Stimulated activated CD4-positive, alpha-beta T cell treated with anti-CD3 and anti-CD28 coated beads, TNF-alpha, amount 100 ng/mL, for 24 hours (primary cell): ENCODE results near the gene MTTP.
A peak's percentile ranks its signal among the peaks of the same experiment; 100 is the strongest.
"Not testable (repeated sequence)": the region's sequence is repeated elsewhere in the genome, so short reads cannot be mapped to it uniquely, and the experiment has no call there.

Experiments used
- DNase-seq, 3 experiments: peaks; one replicate each; pipeline ENCODE4 v3.0.0-alpha.2; 2020; ENCODE audit warnings: low read depth in 3 of 3

Gene MTTP

DNA sequence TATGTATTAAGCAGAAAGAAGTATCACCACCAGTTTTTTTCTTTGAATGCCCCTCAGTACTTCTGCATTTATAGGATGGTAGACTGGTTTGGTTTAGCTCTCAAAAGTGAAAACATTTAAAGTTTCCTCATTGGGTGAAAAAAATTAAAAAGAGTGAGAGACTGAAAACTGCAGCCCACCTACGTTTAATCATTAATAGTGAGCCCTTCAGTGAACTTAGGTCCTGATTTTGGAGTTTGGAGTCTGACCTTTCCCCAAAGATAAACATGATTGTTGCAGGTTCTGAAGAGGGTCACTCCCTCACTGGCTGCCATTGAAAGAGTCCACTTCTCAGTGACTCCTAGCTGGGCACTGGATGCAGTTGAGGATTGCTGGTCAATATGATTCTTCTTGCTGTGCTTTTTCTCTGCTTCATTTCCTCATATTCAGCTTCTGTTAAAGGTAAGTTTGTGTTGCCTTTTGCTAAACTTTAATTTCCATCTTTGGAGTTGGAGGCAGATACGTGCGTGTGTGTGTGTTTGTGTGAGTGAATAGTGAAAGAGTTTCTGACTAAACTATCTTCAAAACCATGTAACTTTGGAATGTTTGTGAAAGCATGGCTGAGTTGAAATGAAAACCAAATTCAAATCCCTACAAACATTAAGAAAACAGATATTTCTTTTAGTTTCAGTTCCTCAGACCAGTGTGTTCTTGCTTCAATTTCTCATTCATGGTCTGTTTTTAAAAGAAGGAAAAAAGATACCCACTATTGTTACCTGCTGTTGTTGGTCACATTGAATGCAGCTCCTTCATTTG, at the start of gene MTTP:
MTTP (plus strand) TSS at position 295 of the 795 bp plus-strand sequence; CDS start at position 381, 86 bp downstream.
- no peak for DNase-seq

DNA sequence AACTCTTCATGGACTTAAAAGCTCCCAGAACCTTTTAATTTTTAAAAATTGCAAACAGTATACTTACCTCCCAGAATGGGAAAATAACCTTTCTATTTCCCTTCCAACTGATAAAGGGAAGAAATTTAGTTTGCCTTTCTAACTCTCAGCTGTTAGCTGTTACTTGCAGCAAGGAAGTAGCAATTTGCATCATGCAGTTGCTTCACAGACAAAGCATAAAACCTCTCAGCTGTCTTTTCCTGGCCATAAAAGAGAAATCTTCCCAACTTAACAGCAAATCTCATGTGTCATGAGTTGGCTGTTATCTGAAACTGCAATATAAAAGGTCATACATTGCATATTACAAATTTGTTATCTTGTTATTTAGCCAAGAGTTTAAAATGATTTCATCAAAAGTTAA, 45.4 kb upstream of the MTTP start:
- DNase-seq = no peak

DNA sequence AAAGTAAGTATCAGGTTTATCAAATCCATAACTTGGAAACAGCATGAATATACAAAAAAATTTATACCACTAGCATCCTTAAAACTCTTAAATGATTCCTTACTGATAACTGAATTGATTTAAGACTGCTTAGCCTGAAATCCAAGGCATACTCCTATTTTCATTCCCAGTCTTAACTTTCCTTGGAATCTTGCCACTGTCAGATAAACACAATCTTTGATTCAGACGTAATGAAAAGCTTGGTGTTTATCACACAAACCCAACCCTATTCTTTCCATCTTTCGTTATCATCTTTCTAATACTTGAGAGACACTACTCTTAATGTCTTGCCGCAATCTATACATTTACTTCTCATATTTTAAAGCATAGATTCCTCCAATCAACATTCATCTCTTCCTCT, 44.7 kb upstream of the MTTP start:
- DNase-seq = no peak

DNA sequence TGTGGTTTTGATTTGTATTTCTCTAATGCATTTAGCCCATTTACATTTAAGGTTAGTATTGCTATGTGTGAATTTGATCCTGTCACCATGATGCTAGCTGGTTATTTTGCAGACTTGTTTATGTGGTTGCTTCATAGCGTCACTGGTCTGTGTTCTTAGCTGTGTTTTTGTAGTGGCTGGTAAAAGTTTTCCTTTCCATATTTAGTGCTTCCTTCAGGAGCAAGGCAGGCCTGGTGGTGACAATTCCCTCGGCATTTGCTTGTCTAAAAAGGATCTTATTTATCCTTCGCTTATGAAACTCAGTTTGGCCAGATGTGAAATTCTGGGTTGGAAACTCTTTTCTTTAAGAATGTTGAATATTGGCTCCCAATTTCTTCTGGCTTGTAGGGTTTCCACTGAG, 39.9 kb upstream of the MTTP start:
- not testable (repeated sequence) for DNase-seq

DNA sequence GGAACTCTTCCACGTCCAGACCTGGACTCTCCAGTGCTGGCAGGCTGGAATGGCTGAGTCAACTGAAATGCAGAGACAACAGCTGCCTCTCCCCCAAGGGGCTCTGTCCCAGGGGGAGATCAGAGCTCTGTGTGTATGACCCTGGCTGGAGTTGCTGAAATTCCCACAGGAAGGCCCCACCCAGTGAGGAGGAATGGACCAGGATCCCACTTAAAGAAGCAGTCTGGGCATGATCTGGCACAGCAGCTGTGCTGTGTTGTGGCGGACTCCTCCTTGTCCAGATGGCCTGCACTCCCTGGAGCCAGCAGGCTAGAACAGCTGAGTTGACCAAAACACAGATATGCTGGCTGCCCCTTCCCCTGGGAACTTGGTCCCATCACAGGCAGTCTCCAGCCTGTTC, 38.4 kb upstream of the MTTP start:
- DNase-seq = no peak

DNA sequence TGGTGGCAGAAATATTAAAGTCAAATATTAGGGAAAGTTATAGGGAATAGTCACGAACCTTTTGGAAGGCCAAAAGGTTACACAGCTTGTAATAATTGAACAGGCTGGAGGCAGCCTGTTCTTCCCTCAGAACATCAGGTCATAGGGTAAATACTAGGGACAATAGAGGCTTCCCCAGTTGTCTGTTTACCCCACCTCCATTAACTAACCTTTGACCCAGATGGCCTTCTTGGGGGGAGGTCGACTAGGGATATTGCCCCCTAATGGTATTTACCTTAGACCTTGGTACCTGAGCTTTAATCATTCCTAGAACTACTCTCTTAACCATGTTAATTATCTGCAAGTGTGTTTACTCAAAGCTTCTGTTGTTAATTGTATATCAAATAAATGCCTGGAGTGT, 37.8 kb upstream of the MTTP start:
- no peak for DNase-seq

DNA sequence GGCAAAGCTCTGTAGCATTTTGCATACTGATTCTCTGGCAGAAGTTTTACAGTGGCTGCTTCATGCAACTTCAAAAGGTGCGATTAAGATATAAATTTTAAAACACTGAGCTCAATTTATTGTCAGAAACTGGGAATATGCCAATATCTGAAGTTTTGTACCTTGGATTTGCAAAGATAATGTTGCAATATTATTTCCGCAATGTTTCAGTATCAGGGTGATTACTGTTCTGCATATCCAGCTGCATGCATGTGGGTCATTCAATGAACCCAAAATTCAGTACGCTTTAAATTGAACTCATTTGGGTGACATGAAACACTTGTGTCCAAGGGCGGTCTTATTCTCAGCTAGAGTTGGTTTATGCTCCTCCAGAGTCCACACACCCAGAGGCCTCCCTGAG, 37.0 kb upstream of the MTTP start:
- DNase-seq = no peak

DNA sequence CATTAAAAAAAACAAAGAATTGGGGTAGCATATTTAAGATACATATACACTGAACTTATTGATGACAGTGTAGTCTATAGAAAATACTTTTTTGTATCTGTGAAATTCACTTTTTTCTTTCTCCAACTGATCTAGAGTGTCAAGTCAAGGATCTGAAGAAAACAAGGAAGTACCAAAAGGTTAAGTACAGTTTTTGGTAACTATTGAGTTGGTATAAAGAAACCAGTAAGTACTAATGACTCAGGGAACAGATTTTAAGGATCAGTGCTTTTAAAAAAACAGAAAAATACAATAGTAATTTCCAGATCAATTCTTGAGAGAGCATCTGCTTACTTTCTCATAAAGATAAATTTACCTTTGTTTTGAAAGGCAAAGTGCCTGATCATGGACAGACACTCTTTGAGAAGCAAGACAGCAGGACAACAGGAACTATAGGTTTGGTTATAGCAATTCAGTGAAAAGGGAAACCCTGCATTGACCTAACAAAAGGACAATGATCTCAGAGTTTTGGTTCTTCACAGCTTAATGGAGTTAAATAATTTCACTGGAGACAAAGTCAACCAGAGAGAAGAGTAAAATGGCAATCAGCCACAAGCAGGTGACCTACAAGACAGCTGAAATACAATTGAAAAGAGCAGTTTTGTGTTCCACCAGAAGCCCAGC, 34.2 kb upstream of the MTTP start:
- DNase-seq = no peak

DNA sequence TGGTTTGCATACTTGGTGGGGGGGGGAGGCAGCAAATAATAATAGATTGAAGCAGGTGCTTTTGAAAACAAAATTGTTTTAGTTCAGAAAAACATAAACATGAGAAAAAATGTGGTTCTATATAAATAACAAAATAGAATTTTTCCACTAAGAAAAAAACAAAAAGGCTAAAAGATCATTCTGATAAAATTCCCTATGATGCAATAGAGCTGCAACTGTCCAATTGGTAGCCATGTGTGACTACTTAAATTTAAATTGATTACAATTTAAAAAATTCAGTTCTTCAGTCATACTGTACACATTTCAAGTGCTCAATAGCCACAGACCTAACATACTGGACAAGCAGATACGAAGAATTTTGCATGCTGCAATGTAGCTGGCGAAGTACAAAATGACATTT, 21.8 kb upstream of the MTTP start:
- DNase-seq = no peak

DNA sequence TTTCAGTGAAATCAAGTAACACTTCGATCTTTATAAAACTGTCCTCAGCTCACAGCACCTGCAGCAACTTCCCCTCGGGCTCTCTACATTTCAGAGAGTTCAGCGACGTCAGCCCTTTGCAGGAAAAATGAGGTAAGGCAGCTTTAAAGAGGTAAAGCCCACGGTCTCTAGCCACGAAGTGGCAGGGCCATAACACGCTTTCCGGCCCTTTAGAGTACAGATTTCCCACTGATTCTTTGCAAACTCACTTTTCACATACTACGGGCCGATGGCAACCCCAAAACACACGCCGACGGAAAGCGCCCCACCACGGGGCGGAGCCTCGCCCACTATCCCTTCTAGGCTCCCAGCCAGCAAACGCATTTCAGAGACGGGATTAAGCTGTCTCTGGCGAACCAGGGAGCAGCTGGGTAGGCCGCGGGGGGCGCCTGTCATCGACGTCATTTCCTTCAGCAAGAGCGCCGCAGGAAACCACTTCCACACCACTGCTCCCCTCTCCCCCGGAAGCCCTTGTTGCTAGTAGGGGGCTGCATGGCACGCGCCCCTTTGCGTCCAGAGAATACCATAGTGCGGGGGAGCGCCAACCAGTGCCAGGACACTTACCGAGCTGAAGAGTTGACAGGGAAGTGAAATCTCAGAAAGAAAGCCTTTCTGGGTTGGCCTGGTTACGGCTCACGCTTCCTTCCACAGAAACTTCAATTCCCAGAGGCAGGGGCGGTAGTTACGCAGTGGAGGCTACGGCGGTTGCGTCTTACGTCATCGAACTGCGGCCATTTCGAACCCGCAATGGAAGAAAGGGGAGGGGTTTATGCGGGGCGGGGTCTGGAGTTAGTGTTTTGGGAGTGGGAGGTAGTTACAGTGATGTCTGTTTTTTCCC, 11.1 kb upstream of the MTTP start, which contains the start of gene TRMT10A:
TRMT10A (minus strand) TSS at position 730 of the 877 bp plus-strand sequence. CDS start 4,701 bp downstream, outside the sequence.
- peak; percentile 91 to 93 (median 92) for DNase-seq

DNA sequence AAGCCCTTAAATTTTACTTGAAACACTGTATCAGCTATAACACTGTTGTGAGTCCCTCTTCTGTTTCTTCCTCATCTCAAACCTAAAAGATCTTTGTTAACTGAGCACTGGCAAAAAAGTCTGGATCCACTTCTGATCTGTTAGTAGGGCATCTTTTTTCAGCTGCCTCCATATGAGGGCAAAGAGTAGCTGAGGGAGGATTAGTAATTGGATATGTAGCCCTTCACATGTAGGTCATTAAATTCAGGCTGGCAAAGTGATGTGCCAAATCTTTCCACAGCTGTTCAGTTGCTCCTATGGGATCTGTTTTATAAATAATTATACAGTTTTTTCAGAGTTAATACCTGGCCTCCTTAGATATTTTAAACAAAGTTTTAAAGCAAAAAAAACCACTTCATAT, 9.7 kb upstream of the MTTP start:
- no peak for DNase-seq

DNA sequence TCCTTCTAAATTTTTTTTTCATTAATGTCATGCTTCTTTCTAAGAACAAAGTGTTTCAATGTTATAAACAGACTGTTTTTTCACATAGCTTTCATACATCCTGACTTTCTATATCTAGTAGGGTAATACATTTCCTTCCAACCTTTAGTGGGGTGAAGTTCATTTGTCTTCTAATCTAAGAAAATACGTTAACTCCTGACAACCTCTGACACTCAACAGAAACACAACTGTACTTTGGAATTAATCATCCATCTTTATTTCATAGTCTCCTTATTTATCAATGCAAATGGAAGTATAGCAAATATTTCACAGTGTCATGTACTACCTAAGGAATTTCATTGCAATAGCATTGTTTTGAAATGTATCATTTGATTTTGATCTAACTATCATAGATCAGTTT, 2.7 kb upstream of the MTTP start:
- DNase-seq = no peak

DNA sequence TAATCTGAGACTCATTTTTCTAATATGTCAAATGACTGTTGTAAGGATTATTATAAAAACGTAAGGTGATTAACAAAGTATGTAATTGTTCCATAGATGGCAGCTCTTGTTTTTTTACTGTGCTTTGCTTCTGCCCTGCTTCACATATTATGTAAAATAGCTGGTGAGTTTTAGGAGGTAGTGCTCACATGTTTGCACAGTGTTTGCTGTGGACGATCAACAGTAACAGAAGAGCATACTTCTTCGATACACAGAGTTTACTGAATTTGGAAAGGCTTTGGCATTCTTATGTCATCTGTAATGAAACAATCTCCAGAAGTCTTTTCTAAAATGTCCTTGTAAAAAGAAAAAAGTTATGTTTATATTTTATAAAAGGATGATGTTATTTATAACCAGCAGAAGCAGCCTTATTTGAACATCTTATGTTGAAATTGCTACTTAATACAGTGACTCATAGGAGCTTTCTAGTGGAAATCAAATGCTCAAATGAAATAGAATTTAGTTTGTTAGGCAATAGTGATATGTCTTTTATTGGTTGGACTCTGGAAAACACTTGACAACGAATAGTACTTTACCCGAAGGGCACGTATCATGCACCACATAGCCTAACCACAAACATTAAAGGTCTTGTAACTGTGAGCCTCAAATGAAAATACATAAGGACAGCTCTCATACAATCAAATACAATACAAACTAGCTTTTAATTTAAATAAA, 1.9 kb upstream of the MTTP start:
- DNase-seq = no peak

DNA sequence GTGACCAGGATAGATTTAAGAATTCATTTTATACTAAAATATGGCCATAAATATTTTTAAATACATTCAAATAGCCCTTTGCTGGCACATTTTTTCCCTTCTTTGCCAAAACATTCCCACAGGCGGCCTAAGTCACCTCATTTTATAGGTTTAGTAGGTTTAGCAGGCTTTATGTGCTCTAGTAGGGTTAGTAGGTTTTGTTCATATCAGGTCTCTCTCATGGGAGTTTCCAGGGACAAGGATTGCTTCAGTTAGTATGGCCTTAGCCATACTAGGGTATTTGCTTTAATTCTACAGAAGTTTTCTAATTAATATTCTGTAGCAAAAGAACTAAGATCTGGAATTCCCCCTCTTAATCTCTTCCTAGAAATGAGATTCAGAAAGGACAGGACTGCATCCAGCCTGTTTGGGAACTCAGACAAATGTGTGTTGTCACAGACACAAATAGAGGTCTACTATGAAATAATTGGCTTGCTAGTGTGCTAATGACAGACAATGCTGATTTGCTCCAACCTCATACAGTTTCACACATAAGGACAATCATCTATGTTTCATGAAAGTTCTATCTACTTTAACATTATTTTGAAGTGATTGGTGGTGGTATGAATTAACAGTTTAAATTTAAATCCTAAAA, 772 bp upstream of the MTTP start:
- DNase-seq = no peak

DNA sequence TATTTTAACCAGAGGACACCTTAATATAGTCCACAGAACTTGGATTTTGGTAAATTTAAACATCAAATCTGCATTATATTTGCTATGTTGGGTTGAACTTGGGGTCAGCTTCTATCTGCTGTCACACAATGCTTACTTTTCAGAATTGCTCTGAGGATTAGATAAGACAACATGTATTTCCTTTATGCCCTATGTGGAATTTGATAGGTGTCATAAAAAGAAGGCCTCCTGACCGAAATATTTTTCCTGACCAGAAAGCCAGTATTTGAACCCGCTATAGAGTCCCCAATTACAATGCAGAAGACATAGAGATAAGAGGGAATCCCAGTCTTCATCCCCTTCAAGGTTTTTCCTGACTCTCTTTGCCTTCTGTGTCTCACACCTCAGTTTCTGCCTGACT, 4.1 kb downstream of the MTTP start:
- no peak for DNase-seq

DNA sequence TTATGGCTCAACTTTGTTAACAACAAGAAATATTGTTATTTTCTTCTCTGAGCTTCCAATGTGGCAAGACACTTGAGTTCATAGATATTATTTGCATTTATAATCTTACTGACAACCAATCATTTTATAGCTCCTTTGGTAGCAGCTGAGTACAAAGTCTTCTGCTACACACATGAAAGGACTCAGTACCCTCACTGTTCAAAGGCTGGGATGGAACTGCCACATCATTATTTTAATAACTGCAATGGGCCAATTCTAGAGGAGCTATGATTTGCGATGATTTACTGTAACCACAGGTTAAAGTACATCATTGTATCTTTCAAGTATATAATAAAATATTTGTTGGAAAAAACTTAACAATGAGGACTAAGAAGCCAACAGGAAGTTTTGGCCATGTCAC, 10.9 kb downstream of the MTTP start:
- DNase-seq = no peak

DNA sequence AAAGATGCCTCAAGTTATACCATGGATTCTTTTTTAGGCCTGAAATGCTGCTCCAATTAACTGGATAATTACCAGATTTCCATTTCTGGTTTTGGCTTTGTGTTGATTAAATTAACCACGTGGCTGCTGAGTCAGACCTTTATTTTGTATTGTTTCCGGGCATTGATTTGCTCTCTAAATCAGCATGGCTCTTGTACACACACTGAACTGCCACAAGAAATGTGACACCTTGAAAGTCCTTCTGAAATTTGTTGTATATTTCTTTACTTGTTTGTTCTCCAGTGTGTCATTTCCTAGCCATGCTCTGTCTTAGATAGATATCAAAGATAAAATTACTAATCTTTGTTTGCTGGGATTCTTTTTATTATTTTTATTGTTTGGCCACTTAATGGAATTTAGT, 11.7 kb downstream of the MTTP start:
- DNase-seq = no peak

DNA sequence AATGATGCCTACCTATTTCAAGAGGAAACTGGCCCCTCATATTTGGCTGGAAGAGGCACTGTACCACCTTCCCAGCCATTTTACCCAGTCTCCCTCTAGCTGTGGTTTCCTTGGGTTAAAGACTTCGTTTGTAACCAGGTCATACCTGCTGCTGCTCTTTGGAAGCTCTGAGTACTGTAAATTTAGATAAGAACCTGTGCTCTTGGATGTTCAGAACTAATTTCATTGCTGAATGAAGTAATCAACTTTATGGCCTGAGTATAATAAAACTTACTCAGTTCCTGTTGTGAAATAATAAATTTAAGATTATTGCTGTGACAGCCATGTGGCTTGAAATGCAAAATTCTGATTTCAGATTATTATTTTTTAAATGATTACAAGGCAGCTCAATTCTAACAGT, 12.2 kb downstream of the MTTP start:
- no peak for DNase-seq

DNA sequence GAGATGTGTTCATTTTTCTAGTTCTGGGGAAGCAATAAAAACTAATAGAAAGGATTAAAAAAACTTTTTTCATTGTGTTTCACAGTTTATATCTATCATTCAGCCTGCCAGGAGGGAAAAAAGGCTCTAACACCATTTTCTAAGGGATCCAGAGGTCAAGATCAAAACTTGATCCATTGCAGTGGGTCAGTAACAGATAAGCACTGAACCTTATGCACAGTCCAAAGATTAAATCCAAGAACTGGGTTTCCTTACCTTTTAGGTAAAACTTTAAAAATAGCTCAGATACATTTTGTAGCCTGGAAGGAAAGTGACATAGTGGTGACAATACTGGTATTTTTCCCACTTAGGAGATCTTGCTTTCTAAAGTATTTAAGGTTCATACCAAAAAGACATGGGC, 12.7 kb downstream of the MTTP start:
- DNase-seq = no peak

DNA sequence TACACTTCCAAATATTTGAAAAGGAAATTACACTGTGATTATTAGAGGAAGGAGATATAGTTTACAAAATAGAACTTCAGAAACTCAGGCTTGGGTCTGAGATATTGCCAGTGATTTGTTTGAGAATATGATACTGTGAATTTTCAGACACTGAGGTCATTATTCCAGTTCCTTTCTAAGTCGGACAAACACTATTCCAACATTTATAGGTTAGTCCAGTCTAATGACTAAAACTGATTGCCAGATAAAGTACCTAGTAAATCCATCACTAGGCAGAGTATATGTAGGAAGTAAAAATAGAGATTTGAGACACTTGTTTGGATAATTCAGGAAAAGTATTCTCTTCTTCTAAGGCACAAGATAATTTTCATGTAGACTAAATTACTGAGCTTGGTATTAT, 13.2 kb downstream of the MTTP start:
- no peak for DNase-seq

DNA sequence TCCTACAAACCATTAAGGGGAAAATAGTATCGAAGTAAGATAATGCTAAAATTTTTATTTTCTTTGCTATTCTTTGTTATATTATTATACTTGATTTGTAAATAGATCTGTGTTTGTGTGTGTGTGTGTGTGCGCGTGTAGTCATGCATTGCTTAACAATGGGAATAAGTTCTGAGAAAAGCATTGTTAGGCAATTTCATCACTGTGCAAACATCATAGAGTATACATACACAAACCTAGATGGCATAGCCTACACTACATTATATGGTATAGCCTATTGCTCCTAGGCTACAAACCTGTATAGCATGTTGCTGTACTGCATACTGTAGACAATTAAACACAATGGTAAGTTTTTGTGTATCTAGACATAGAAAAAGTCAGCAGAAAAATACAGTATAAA, 17.1 kb downstream of the MTTP start:
- DNase-seq = no peak
